Activated T-helper 1 cell treated with Interleukin-2 at 50 U/mL for 16 hours (primary cell): ENCODE data around the gene PCDH9.
"Not testable (repeated sequence)": the region's sequence is repeated elsewhere in the genome, so short reads cannot be mapped to it uniquely, and the experiment has no call there.

Experiments
- DNase-seq: peaks from one replicate; pipeline ENCODE4 v3.0.0-alpha.2; 2020; ENCODE audit warnings: low read depth

Gene PCDH9

DNA sequence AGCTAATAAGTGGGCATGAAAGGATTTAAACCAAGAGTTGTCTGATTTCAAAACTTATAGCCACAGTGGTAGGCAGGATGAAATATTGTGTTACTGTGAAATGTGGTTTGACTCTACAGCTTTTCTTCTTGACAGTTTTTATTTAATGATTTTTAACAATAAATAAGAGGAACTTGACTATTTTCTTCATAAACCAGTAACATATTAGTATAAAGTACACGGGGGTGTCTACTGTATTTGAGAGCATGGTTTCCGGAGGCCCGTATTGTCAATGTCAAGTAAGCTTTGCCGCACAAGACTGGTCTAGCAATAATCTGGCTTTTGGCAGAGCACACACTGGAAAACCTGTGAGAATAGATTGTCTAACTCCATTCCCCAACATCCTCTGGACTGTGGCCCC lies 894.5 kb downstream of the PCDH9 start:
- no peak for DNase-seq

DNA sequence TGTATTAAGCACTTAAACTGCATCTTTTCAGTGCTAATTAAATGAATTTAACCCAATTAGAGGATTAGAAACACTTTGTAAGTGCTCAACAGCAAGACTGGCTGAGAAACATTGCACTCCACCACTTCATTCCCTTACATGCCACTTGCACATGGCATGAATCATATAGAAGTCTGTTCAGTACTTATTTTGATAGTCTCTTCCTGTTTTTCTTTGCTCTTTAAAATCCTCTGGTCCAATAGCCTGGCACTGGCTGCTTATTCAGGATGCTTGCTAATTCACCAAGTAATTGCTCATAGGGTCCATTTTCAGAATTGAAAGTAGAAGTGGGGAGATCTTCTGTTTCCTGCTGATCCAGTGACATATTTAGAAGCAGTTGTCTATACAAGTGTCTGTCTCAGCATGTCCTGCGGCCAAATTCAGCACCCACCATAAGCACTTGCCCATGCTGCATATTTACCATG lies 900.1 kb downstream of the PCDH9 start:
- no peak for DNase-seq

DNA sequence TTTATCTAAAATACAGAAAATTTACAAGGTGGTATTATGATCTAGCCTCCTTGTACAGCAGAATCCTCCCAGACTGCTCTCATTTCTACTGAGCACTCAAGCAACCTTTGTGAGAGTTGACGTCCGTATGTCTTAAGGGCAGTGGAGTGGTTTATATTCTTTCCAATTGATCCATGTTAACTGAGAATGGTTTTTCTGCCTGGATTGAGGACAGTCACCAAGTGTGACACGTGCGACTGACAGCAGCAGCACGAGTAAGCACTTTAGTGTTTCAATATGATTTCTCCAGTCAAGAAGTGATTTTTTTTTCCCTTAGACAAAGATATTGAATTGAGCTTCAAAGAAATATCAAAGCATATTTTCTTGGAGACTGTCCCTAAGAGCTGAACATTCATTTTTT lies 901.7 kb downstream of the PCDH9 start:
- no peak for DNase-seq

DNA sequence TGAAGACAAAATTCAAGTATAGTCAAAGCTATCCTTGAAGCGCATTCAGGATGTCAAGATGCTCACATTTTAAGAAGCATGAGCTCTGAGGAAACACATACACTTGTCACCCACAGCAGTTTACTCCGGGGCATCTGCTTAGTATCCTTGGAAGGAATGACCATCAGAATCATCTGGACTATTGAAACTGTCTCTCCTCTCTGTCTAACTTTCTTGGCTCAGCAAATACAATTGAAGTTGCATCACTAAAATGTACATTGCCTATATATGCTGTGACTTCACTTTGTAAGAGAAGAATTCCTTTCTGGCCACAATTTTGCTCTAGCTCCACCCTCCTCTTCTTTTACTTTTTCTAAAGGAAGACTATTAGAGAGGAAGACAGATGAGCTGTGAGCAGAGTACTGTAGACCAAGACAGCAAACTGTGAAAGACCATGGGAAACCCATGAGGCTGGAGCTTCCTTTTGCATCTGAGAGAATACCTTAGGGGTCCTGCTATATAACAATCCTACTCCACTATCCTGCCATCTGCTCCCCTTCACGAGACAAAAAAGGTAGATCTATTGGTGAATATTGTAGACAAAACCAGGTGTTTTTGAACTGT lies 906.3 kb downstream of the PCDH9 start:
- DNase-seq: no peak

DNA sequence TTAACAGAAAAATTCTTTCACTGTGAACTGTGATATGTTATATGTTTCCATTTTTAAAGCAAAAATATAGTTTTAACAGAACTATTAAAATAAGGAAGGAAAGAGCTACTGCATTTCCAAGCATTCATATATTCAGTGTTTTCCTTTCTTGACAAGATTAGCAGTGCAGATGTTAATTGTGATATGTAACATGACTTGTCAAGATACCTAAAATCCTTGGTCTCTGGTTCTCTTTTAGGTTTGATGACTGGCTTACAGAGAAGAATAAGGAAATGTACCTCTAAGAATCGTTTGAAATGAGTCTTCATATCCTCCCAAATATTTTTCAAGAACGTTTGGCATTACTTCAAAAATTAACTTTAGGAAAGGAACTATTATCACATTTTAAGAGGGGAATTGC lies 907.2 kb downstream of the PCDH9 start:
- no peak for DNase-seq

DNA sequence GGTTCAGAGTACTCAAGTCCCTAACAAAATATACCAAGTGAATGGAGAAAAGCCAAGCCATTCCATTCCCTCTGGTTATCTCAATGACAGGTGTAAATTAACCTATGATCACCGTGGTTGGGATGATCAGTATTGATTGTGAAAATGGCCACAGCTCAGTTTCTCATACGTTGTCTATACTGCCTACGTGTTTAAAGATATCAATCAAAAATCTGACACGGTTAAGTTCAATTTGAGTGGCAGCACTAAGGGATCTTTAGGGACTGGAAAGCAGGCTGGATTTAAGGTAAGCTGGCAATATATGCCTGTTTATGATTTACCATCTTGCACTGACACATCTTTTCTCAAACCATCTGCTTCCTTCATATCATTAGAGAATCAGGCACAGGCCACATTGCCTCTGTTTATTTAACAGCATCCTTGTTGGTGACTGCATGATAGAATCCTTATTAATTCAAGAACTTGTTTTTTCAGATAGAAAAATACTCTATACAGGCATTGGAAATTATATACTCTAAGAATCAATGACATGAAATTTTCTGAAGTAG lies 907.9 kb downstream of the PCDH9 start:
- no peak for DNase-seq

DNA sequence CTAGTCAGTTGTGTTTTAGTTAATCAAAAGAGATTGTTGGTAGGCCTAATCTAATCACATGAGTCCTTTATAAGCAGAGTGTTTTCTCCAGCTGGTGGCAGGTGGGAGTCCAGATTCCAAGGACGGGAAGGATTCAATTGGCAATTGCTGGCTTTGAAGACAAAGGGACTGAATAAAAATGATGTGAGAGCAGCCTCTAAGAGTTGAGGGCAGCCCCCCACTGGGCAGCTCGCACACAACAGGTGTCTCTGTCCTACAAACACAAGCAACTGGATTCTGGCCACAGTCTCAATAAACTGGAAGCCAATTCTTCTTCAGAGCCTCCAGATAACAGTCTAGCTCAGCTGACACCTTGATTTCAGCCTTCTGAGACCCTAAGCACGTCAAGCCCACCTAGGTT lies 915.2 kb downstream of the PCDH9 start:
- no peak for DNase-seq

DNA sequence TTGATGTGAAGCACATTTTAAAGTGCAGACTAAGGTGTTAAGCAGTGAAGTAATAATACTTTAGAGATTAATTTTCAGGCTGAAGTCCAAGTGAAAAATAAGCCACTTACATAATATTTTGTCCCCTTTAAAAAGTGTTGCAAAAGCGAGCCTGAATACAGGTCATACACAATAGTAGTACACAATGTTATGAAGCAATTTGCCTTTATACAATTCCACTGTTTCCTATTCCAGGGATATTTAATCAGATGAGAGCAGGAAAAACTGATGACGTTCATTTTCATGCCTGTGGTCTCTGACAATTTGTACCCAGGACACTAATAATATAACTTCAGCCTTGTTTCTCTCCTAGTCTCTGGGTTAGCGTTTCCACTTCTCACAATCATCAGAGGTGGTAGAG lies 916.7 kb downstream of the PCDH9 start:
- DNase-seq: no peak

DNA sequence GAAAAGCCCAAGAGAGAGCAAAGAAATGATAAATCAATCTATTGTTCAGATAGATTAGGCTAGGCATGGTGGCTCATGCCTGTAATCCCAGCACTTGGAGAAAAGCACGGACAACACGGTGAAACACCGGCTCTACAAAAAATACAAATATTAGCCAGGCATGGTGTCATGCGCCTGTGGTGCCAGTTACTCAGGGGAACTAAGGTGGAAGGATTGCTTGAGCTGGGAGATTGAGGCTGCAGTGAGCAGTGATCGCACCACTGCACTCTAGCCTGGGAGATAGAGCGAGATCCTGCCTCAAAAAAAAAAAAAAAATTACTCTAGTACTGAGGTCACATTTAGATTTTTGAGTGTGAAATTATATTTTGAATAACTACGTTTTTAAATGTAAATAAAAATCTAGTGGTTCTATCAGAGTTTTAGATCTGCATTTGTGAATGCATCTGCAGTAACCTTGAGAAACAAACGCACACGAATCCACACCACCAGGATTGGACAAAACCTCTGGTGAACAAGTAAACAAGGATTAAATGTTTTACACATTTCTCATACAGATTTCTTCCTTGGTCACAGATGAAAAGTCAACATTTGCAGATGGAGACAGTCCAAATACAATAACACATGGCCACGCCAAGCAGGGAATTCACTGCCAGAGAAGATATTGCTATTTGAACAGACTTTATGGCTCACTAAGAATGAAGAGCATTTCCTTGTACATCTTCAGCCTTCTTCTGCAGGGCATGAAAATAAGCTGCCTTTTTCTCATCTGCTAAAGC lies 917.6 kb downstream of the PCDH9 start:
- no peak for DNase-seq

DNA sequence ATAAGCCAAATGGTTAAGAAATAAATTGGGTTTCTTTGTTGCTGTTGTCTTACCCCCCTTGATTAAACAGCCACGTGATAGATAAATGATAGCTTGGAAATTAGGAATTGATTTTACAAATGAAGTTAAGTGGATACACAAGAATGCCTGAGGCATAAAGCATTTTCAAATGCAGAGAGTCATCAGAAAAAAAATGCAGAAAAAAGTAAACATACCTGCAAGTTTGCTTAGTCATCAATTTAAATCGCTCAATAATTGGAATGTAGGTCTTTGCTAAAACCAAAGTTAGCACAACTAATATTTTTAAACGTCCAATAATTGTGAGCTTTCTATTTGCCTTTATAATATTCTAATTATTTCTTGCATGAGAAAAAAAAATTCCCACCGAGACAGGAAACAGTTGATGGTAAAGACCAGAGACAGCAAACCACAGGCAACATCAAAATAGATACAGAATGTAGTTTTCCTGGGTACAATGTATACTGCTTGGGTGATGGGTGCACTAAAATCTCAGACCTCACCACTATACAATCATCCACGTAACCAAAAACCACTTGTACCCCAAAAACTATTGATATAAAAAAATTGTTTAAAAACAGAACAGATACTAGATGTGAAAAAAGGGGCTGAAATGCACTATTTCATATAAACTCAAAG lies 924.0 kb downstream of the PCDH9 start:
- DNase-seq: no peak

DNA sequence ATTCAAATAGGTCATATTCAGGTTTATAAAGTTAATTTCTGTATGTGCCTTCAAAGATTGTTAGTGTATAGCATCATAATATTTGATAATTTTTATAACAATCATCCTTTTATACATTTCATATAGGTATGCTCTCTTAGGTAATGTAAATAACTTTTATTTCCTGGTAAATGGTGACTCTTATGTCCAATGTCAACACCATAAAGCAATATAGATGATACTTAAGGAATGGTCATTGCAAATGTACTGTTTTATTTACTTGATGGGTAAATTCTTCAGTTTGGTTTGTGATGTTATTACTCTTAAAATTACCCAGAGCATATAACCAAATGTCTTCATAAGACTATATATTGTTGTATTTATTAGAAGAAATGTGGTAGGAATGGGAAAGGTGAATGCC lies 928.7 kb downstream of the PCDH9 start:
- DNase-seq: no peak

DNA sequence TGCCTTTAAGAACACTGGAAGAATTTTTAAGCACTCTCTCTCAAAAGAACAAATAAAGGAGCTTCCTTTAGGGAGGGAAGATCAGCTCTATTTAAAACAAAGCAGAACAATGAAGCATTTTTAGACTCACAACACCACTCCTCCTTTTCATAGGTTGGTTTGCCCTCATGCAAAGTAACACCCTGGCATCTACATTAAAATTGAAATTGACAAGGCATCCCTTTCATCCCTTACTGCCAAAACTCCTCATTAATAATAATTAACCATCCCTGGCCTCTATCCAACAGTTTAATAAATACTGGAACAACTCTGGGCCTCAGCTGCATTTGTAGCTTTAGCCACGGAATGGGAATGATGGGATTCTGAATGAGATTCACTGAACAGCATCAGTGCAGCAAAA lies 929.1 kb downstream of the PCDH9 start:
- no peak for DNase-seq

DNA sequence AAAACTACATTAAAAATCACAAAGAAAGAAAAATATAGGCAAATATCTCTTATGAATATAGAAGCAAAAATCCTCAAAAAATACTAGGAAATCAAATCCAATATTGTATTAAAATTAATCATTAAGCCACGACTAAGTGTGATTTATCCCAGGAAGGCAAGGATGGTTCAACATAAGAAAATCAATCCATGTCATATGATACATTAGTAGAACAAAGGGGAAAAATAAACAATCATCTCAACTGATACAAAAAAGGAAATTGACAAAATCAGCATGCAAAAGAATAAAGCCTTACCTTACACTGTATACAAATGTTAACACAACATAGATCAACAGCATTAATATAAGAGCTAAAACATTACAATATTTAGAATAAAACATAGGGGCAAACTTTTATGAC lies 933.3 kb downstream of the PCDH9 start:
- DNase-seq: no peak

DNA sequence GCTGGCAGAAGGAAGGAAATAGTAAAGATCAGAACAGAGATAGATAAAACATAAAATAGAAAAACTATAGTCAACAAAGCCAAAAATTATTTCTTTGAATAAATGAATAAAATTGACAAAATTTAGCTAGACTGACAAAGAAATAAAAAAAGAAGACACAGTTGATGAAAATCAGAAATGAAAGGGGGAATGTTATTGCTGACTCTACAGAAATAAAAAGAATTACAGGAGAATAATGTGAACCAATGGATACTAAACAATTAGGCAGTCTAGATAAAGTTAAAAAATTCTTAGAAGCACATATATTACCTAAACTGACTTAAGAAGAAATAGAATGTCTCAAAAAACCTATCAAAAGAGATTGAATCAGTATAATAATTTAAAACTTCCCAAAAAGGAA lies 933.8 kb downstream of the PCDH9 start:
- no peak for DNase-seq

DNA sequence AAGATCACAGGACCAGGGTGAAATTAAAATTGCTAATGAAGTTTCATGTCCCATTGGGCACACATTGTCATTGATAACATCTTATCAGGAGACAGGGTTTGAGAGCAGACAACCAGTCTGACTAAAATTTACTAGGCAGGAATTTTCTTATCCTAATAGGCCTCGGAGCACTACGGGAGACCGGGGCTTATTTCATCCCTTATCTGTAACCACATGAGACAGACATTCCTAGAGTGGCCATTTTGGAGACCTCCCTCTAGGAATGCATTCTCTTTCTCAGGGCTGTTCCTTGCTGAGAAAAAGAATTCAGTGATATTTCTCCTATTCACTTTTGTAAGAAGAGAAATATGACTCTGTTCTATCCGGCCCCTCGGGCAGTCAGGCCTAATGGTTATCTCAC lies 943.3 kb downstream of the PCDH9 start:
- DNase-seq: not testable (repeated sequence)

DNA sequence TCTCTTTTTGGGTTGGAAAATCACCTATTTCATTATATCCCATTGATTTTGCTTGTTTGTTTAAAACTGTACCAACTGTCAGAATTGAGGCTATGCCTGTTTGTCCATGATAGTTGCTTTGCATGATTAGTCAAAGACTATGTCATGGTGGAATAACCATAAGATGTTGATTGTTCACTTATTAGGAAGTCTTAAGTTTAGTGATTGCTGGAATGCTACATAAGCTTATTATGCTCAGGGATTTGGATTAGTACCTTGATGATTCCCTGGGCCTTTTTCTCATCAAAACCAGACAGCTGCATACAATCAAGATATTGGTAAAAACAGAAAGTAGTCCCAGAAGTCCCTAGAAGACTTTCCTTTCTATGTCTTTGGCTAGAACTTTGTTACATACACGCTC lies 954.7 kb downstream of the PCDH9 start:
- DNase-seq: no peak

DNA sequence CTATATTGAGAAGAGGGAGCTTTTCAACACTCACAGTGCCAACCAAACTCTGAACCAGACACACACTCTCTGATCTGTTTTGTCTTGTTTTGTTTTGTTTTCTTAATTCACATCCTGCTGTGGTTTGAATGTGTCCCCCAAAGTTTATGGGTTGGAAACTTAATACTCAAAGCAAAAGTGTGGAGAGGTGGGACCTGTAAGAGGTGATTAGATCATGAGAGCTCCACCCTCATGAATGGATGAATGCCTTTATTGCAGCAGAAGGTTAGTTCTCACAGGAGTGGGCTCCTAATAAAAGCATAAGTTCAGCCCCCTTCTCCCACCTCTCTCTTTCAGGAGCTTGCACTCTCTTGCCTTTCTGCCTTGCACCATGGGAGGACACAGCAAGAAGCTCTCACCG lies 957.1 kb downstream of the PCDH9 start:
- DNase-seq: no peak

DNA sequence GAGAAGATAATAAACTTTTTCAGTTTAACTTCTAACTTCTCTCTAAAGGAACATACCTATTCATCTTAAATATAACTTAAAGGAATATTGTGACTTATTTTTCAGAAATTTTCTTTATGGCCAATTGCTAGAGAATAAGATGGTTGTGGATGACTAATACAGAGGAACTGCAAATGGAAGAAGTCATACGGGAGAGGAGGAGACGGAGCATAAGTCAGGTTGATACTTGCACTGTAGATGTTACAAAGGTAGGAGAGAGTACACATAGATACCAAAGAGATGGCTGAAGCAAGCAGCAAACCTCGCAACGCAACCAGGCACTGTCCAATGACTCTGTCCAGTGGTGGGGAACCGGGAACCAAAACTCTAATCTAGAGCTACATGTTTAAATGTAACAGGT lies 963.4 kb downstream of the PCDH9 start:
- DNase-seq: no peak

DNA sequence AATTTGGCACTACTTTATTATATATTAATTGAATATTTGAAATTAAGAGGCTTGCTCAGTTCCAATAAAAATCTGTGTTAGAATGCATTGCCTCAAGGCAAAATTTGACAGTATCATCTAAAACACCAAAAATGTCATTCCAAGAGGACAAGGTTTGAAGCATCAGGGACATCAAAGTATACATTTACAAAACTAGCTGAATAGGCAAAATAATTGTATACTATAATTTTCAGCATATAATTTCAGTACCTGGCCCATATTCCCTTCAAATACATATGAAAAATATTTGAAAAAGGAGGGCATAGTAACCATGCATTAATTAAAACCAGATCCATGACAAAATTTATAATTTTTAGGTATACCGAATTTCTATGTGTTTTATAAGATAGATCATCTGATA lies 963.8 kb downstream of the PCDH9 start:
- DNase-seq: no peak

DNA sequence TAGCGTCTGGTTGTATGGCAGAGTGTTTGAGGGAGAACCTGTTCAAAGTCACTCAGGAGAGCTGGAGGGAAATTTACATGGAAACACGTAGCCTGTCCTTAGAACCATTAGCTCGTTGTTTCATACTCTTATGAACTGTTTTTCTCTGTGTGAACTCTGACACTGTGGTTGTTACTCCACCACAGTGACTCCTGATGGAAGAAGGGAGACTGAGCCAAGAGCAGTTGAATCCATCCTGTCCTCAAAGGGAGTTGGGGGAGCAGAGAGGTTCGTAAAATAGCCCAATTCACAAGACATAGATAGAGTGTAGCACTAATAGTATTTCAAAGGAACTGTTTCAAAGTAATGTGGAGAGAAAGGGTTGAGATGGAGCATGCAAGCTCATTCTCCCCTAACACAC lies 964.8 kb downstream of the PCDH9 start:
- DNase-seq: no peak

DNA sequence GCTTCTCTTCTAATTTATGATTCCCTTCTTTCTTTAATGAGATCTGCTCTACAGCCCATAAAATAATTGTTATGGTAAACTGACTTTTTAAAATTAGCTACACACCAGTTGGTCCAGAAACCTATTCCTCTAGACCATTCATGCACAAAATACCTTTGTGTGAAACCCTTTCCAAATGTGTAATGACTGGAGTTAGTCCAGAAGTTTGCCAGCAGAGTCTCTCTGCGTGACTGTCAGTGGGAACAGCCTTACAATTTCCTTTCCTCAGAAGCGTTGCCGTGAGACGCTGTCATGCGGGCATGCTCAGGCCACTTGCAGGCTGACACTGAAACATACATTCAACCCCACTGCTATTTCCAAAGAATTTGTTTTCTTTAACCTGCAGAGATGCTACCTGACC lies 965.2 kb downstream of the PCDH9 start:
- DNase-seq: no peak

DNA sequence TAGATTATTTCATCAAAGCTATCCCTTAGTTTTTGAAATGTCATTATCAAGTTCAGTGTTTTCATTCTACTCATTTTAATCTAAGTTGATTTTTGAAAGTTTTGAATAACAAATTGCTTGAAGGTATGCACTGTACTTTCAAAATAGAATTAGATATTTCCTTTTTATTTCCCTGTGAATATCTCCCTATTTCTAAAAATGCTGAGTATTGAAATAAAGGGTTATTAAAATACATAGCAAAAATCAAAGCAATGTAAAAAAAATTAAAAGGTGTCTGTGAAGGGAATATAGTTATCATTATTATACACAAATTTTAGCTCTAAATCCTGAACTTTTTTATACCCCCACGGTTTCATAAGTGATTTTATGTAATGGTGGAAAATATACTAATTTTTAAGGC lies 967.8 kb downstream of the PCDH9 start:
- no peak for DNase-seq

DNA sequence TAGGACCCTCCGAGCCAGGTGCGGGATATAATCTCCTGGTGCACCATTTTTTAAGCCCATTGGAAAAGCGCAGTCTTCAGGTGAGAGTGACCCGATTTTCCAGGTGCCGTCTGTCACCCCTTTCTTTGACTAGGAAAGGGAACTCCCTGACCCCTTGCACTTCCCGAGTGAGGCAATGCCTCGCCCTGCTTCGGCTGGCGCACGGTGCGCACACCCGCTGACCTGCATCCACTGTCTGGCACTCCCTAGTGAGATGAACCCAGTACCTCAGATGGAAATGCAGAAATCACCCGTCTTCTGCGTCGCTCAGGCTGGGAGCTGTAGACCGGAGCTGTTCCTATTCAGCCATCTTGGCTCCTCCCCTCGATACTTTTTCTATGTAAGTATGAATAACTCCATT lies 970.7 kb downstream of the PCDH9 start:
- not testable (repeated sequence) for DNase-seq
